Progenitor cell of endocrine pancreas (in vitro differentiated cells): ENCODE results near the gene HES5. TPM values are rescaled to one million over a fixed set of nuclear protein-coding genes. Genes with fewer than 3 reads are reported as not detected.

Experiments used
- DNase-seq: peaks from one replicate; pipeline ENCODE4 v3.0.0; 2021; ENCODE audit warnings: low spot score; ENCODE audit not compliant: unreplicated experiment
- H3K27ac Mint-ChIP-seq: 2 replicates; pipeline ENCODE4 v1.8.0; 2021; ENCODE audit warnings: mild to moderate bottlenecking, moderate library complexity, mixed read lengths
- H3K27me3 Mint-ChIP-seq: 2 replicates; pipeline ENCODE4 v1.8.0; 2021; ENCODE audit warnings: mixed read lengths
- H3K36me3 Mint-ChIP-seq: 2 replicates; pipeline ENCODE4 v1.8.0; 2022; ENCODE audit warnings: mixed read lengths; ENCODE audit not compliant: insufficient read depth
- H3K4me1 Mint-ChIP-seq: 2 replicates; pipeline ENCODE4 v1.8.0; 2021; ENCODE audit warnings: low read depth, mixed read lengths
- H3K4me3 Mint-ChIP-seq: 2 replicates; pipeline ENCODE4 v1.8.0; 2021; ENCODE audit warnings: low read depth, mild to moderate bottlenecking, moderate library complexity, mixed read lengths
- H3K9me3 Mint-ChIP-seq: 2 replicates; pipeline ENCODE4 v1.8.0; 2021; ENCODE audit warnings: low read depth, mixed read lengths
- total RNA-seq: library from RNA; stranded (reverse); gene quantifications from 2 replicates; pipeline ENCODE4 v1.2.1, GENCODE V29; 2021
- TF ChIP-seq, protein P1 (sequence below): fragments of 200-600 bp; sonication (generic); IDR thresholded peaks from one replicate; pipeline ENCODE4 v1.5.0; 2021; ENCODE audit warnings: antibody characterized with exemption, mild to moderate bottlenecking; ENCODE audit not compliant: unreplicated experiment

Gene HES5
- total RNA-seq, 1 donor from 2014 or later: 0.36 TPM

DNA sequence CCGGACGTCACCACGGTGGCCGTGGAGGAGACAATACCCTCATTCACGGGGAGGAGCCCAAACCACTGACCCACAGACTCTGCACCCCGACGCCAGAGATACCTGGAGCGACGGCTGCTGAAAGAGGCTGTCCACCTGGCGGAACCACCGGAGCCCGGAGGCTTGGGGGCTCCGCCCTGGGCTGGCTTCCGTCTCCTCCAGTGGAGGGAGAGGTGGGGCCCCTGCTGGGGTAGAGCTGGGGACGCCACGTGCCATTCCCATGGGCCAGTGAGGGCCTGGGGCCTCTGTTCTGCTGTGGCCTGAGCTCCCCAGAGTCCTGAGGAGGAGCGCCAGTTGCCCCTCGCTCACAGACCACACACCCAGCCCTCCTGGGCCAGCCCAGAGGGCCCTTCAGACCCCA is 33.1 kb upstream of the HES5 start:
- peak; percentile 8 for DNase-seq
- TF ChIP-seq, protein P1, sequence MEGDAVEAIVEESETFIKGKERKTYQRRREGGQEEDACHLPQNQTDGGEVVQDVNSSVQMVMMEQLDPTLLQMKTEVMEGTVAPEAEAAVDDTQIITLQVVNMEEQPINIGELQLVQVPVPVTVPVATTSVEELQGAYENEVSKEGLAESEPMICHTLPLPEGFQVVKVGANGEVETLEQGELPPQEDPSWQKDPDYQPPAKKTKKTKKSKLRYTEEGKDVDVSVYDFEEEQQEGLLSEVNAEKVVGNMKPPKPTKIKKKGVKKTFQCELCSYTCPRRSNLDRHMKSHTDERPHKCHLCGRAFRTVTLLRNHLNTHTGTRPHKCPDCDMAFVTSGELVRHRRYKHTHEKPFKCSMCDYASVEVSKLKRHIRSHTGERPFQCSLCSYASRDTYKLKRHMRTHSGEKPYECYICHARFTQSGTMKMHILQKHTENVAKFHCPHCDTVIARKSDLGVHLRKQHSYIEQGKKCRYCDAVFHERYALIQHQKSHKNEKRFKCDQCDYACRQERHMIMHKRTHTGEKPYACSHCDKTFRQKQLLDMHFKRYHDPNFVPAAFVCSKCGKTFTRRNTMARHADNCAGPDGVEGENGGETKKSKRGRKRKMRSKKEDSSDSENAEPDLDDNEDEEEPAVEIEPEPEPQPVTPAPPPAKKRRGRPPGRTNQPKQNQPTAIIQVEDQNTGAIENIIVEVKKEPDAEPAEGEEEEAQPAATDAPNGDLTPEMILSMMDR: no peak
- Mint-ChIP-seq H3K27me3 (peaks cover 4% of the 10 kb centered on the region), H3K9me3 (no peaks in the 10 kb centered on the region), H3K36me3 (no peaks in the 10 kb centered on the region), H3K4me1 (peaks cover 8% of the 10 kb centered on the region), H3K4me3 (no peak overlapping the region), H3K27ac (no peak overlapping the region)

- no peak overlapping the region for H3K4me3 Mint-ChIP-seq
- H3K27ac Mint-ChIP-seq: no peak overlapping the region
- peaks cover 8% of the 10 kb centered on the region for H3K4me1 Mint-ChIP-seq
- no peaks in the 10 kb centered on the region for H3K36me3 Mint-ChIP-seq
- H3K27me3 Mint-ChIP-seq: peaks cover 4% of the 10 kb centered on the region
- TF ChIP-seq, protein P1: peak; percentile 32
- H3K9me3 Mint-ChIP-seq: no peaks in the 10 kb centered on the region
- peak; percentile 9 for DNase-seq
Measured at GRCh38 chr1:2561898-2562895, 32.1 kb upstream of the HES5 start.

DNA sequence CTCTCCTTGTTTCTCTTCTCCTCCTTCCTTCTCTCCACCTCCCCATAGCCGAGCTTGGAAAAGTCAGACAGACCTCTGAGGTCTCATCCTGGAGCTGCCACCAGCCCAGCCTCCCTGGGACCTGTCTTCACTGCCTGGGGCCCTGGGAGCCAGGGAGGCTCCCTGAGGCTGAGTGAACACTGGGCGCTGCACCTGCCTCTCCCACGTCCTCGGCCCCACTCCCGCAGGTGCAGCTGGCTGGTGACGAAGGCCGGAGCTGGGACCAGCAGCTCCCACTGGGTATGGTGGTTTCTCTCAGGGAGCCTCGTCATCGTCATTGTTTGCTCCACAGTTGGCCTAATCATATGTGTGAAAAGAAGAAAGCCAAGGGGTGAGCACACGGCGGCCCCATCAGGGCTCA is 31.4 kb upstream of the HES5 start:
- TF ChIP-seq, protein P1: no peak
- Mint-ChIP-seq H3K4me3 (no peak overlapping the region), H3K36me3 (no peaks in the 10 kb centered on the region), H3K27me3 (peaks cover 5% of the 10 kb centered on the region), H3K9me3 (no peaks in the 10 kb centered on the region), H3K27ac (no peak overlapping the region), H3K4me1 (peaks cover 11% of the 10 kb centered on the region)
- DNase-seq: no peak

- Mint-ChIP-seq H3K36me3 (no peaks in the 10 kb centered on the region), H3K9me3 (no peaks in the 10 kb centered on the region), H3K27ac (no peak overlapping the region), H3K27me3 (peaks cover 7% of the 10 kb centered on the region), H3K4me3 (no peak overlapping the region), H3K4me1 (peaks cover 10% of the 10 kb centered on the region)
- no peak for DNase-seq
- TF ChIP-seq, protein P1: no peak
Measured at GRCh38 chr1:2560299-2561073, 30.4 kb upstream of the HES5 start.
